Dermis microvascular lymphatic vessel endothelial cell (primary cell): ENCODE measurements around the gene SLC35F1. TPM values are rescaled to one million over a fixed set of nuclear protein-coding genes. Genes with fewer than 3 reads are reported as not detected.
A peak's percentile ranks its signal among the peaks of the same experiment; 100 is the strongest.

Experiments
- DNase-seq, 2 donors: peaks; one replicate each; pipeline versions ENCODE4 v3.0.0 to v3.0.0-alpha.2; 2010; ENCODE audit warnings: low read depth in 2 of 2
- total RNA-seq: library from RNA; depleted of rRNA; stranded (reverse); fragments of >200 nt; gene quantifications from 2 replicates; pipeline ENCODE4 v1.2.1, GENCODE V29; 2014

The SLC35F1 gene
- total RNA-seq, 1 donor from 2014 or later = under 0.01 TPM

DNA sequence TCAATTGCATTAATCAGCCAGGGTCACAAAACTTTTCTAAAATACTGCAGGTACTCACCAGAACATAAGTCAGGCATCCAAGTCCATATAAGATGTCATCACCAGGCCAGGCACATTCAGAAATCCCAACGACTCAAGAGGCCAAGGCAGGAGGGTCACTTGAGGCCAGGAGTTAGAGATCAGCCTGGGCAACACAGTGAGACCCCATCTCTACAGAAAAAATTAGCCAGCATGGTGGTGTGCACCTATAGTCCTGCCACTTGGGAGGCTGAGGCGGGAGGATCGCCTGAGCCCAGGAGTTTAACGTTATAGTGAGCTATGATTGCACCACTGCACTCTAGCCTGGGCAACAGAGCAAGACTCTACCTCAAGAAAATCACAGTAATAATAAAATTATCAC lies 362.6 kb downstream of the SLC35F1 start:
- DNase-seq = no peak

GRCh38 chr6:118277631-118278030 lies 370.6 kb downstream of the SLC35F1 start:
- DNase-seq = peak in 1 of 2 donors; percentile 7

DNA sequence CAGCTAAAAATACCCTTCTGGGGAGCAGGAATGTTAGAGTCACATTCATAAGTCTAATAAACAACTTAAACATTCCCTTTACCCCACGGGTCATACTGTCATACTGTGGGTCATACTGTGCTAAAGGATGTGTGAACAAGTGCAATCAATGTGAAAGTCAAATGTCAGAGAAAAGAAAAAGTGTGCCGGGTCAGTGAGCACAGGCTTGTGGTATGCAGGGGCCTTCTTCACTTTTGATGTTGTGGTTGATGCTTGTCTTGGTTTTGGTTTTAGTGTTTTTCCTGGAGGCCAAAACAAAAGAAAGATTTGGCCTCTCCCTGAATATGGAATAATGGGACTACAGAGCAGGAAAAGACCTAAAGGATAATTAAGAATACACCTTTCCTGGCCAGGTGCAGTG lies 373.1 kb downstream of the SLC35F1 start:
- no peak for DNase-seq

GRCh38 chr6:118281291-118281690 lies 374.2 kb downstream of the SLC35F1 start:
- DNase-seq = no peak

DNA sequence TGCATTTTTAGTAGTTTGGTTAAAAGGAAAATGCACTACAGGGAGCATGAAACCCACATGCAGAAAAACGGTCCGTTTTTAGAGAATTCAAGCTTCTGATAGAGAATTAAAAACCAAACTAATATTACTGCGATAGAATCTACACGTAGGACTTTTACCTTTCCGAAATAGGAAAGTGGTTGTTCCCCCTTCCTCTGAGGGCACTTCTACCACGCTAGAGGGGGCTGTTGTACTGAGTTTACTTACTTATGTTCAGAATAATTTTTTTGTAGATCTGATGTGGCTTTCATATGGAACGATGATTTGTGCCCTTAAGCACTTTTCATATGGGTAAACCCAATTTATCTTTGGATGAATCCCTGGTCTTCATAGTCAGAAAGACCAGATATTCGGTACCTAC lies 376.7 kb downstream of the SLC35F1 start:
- peak; percentile 60 to 76 for DNase-seq

DNA sequence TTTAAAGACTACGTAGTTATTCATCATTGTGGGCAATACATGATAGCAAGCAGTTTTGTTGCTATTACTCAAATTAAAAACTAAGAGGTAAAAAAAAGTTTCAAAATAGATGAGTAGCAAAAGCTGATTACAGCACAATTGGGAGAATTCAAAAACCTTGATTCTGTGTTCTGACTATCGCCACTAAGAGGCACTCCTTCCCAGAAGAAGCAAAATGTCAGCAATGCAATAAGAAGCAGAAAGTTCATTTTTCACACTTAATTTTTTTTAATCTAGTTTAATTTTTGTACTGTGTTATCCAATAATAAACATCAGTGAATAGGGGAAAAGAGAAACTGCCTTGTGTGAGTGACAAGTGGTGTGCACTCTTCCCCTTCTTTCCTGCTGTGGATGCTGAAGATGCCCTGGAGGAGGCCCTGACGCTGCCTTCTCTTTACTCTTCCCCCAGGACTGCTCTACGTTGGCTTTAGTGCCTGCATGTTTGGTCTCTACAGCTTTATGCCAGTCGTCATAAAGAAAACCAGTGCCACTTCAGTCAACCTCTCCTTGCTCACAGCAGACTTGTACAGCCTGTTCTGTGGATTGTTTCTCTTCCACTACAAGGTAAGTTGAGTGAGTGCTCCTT lies 377.8 kb downstream of the SLC35F1 start:
- DNase-seq = peak; percentile 6 to 34

GRCh38 chr6:118285791-118286190 lies 378.7 kb downstream of the SLC35F1 start:
- DNase-seq = no peak

DNA sequence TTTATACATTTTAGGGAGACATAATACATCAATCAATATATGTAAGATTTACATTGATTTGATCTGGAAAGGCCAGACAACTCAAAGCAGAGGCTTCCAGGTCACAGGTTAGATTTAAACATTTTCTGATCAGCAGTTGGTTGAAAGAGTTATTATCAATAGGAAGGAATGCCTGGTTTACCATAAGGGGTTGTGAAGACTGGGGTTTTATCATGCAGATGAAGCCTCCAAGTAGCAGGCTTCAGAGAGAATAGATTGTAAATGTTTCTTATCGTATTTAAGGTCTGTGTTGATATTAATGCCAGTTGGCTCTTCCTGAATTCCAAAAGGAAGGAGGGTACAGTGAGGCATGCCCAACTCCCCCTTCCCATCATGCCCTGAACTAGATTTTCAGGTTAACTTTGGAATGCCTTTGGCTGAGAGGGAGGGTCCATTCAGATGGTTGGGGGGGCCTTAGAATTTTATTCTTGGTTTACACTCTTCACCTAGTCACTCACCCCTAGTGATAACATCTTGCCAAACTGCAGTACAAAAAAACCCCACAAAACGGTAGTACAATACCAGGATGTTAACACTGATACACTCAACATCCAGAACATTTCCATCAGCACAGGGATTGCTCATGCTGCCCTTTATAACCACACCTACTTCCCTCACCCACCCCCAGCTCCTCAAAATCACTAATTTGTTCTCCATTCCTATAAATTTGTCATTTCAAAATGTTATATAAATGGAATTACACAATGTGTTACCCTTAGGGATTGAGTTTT lies 381.5 kb downstream of the SLC35F1 start:
- DNase-seq = peak; percentile 16 to 76

- DNase-seq = no peak
These were observed 385.5 kb downstream of the SLC35F1 start for GRCh38 chr6:118292558-118292957.

DNA sequence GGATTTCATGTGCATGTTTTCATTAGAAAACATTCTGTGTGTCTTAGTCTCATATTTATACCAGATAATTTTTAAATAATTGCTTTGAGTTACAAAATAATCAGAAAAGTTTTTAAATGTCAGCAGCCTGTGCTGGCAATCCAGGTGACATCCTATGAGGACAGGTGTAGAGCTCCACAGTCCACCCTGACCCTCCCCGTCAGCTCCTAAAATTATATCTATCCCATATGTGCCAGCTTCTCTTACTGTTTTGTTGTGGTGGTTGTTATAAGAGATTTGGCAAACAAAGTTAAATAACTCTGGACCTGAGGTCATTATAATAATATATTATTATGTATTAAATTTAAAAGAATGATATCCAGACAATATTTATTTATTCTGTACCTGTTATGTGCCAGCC lies 387.8 kb downstream of the SLC35F1 start:
- DNase-seq = no peak

GRCh38 chr6:118295336-118295735 lies 388.3 kb downstream of the SLC35F1 start:
- DNase-seq = no peak

- DNase-seq = no peak
These were observed 389.3 kb downstream of the SLC35F1 start for GRCh38 chr6:118296129-118296901.

DNA sequence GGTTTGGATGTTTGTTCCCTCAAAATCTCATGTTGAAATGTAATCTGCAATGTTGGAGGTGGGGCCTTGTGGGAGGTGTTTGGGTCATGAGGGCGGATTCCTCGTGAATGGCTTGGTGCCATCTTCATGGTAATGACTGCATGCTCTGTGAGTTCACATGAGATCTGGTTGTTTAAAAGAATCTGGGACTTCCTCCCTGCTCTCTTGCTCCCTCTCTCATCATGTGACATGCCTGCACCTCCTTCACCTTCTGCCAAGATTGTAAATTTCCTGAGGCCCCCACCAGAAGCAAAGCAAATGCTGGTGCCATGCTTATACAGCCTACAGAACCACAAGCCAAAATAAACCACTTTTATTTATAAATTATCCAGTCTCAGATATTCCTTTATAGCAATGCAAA lies 390.8 kb downstream of the SLC35F1 start:
- DNase-seq = no peak

- no peak for DNase-seq
These were observed 391.7 kb downstream of the SLC35F1 start for GRCh38 chr6:118298476-118299427.

- DNase-seq = no peak
These were observed 392.4 kb downstream of the SLC35F1 start for GRCh38 chr6:118299457-118299856.

GRCh38 chr6:118304321-118304720 lies 397.3 kb downstream of the SLC35F1 start:
- no peak for DNase-seq

DNA sequence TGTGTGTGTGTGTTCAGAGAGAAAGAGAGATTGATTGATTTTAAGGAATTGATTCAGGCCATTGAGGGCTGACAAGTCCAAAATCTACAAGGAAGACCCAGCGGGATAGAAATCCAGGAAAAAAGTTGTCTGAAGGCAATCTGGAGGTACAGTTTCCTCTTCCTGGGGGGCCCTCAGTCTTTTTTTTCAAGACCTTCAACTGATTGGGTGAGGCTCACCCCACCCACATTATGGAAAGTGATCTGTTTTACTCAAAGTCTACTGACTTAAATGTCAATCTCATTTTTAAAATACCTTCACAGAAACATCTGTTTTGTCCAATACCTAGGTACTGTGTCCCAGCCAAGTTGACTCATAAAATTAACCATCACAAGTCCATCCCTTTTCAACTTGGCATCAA lies 398.0 kb downstream of the SLC35F1 start:
- no peak for DNase-seq

DNA sequence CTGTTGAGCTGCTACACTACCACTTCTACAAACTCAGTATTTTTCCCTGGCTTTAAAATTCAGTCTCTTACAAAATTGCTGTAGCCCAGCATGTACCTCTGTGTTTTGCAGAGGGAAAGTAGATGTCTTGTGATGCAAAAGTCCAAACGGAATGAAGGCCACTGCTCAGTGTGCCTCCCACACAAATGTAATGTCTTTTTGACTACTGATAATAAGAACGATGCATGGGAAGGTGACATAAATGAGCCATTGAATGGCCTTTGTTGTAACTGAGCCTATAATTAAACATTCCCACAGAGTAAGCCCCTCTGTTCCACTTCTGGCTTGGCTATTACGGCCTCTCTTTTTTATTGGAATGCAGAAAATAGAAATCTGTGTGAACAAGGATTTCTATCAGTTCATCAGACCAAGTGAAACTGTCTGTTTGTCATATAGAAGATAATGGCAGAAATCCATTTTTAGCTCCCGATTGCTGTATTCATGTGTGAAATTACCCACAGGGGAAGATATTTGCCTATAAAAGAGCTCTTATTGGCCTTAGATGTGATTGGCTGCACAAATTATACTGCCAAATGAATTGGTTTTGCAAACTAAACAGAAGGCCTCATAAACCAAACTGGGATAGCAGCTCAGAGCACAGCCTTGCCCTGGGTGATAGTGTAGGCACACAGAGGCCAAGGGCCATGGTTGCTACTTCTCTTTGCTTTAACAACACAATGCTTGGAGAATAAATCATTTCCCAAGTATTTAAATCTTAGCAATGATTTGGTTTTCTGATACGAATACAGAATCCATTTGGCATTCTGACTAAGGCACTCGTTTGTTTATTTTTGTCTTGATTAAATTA lies 399.6 kb downstream of the SLC35F1 start:
- DNase-seq = no peak

GRCh38 chr6:118307581-118307980 lies 400.5 kb downstream of the SLC35F1 start:
- no peak for DNase-seq

DNA sequence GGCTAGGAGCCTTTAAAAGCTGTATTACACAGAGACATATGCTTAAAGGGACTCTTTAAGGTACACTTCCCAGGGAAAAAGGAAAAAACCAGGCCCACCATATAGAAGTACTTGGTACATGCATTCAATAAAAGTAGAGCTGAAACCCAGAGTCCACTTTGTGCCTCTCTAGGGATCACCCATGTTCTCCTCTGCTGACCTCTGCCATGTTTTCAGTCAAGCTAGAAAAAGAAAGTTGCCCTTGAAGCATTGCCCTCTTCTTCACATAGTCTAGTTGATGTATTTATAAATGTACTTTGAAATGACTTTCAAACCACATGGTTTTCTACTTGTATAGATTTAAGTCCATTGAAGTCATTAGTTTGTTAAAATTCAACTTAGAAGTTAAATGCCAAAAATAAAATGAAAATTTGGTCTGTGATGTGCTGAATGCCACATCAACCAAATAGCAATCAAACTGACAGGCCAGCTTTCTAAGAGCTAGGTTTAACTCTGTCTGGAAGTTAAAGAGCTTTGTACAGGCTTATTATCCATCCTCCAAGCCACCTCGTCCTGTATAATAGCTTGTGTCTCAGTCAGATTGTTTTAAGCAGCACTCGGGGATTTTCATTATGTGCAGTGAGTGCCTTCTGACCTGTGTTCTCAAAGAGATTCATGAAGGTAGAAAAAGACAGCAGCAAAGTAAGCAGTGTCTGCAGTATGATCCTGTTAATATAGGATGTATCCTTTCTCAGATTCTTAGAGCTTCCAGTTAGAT lies 402.5 kb downstream of the SLC35F1 start:
- no peak for DNase-seq
